ENCODE results near the gene SPPL2B. TPM values are rescaled to one million over a fixed set of nuclear protein-coding genes. Genes with fewer than 3 reads are reported as not detected.

Gene SPPL2B
- total RNA-seq, 6 donors from 2014 or later, result 38.3 to 268 (median 61.7) TPM

- Histone ChIP-seq H3K27me3 (no peaks in the 10 kb centered on the region), H3K27ac (no peak overlapping the region), H3K4me1 (peaks cover 20 to 55% (median 26%) of the 10 kb centered on the region in 4 donors), H3K9me3 (no peaks in the 10 kb centered on the region), H3K36me3 (peaks cover 0 to 8% (median 2%) of the 10 kb centered on the region in 4 donors), H3K4me3 (no peak overlapping the region)
- no peak for TF ChIP-seq CTCF (IDR thresholded peaks at IDR 0.05)
- DNase-seq, result peak in 1 of 2 donors; percentile 73
- no peak for ATAC-seq (ENCODE audit: low FRiP score in 2 of 2)
- 43 to 69% methylated on average over 18 to 26 of the region's 27 CpGs for WGBS, 2 donors
Measured at GRCh38 chr19:2333027-2333806, 4.7 kb downstream of the SPPL2B start.

DNA sequence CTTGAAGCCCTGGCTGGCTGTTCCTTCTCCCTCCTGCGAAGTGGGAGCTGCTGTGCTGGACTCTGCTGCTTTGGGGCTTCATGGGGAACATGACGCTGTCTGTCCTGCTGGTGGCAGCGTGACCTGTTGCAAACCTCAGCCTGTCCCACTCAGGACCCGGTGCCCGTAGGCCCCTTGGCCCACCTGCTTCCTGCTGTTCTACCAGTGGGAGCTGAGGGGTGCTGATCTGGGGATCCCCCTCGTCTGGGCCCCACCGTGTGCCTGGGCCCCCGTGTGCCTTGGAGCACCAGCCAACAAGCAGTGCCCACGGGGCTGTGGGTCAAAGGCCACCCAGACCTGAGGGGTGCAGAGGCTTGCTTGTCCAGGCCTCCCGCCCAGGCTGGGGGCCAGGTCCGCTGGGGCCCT lies 5.3 kb downstream of the SPPL2B start:
- Histone ChIP-seq H3K9me3 (no peaks in the 10 kb centered on the region), H3K36me3 (peaks cover 0 to 12% (median 4%) of the 10 kb centered on the region in 4 donors), H3K4me1 (peaks cover 20 to 55% (median 26%) of the 10 kb centered on the region in 4 donors), H3K27ac (no peak overlapping the region), H3K27me3 (no peaks in the 10 kb centered on the region), H3K4me3 (no peak overlapping the region)
- ATAC-seq (ENCODE audit: low FRiP score in 2 of 2), result no peak
- 81 to 82% methylated on average over 5 to 11 of the region's 11 CpGs for WGBS, 2 donors
- no peak for DNase-seq
- TF ChIP-seq CTCF (IDR thresholded peaks at IDR 0.05) (no peak), POLR2AphosphoS5 (IDR thresholded peaks at IDR 0.05) (no peak), POLR2A (IDR thresholded peaks at IDR 0.05) (no peak), EP300 (IDR thresholded peaks at IDR 0.05) (no peak)

DNA sequence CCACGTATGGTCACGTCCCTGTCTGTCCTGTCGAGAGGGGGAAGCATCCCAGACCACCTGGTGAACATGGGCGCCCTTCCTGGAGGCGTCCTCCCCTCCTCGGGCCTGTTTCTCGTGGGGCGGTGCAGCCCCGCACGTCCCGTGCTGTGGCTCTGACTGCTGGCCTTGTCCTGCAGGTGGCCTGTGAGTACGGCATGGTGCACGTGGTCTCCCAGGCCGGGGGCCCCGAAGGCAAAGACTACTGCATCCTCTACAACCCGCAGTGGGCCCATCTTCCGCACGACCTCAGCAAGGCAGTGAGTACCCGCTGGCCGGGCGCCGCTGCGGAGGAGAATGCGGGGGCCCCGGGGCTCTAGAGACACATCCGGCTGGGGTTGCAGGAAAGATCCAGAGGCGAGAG lies 5.9 kb downstream of the SPPL2B start:
- DNase-seq (peak in 1 of 2 donors; percentile 71), ATAC-seq (ENCODE audit: low FRiP score in 2 of 2) (no peak)
- Histone ChIP-seq H3K27ac (no peak overlapping the region), H3K4me1 (peaks cover 15 to 48% (median 21%) of the 10 kb centered on the region in 4 donors), H3K4me3 (no peak overlapping the region), H3K9me3 (no peaks in the 10 kb centered on the region), H3K27me3 (no peaks in the 10 kb centered on the region), H3K36me3 (peaks cover 0 to 18% (median 7%) of the 10 kb centered on the region in 4 donors)
- WGBS, 2 donors, result 80 to 93% methylated on average over 2 to 27 of the region's 27 CpGs
- TF ChIP-seq CTCF (IDR thresholded peaks at IDR 0.05) (no peak), POLR2AphosphoS5 (IDR thresholded peaks at IDR 0.05) (no peak), EP300 (IDR thresholded peaks at IDR 0.05) (no peak), POLR2A (IDR thresholded peaks at IDR 0.05) (no peak)

DNA sequence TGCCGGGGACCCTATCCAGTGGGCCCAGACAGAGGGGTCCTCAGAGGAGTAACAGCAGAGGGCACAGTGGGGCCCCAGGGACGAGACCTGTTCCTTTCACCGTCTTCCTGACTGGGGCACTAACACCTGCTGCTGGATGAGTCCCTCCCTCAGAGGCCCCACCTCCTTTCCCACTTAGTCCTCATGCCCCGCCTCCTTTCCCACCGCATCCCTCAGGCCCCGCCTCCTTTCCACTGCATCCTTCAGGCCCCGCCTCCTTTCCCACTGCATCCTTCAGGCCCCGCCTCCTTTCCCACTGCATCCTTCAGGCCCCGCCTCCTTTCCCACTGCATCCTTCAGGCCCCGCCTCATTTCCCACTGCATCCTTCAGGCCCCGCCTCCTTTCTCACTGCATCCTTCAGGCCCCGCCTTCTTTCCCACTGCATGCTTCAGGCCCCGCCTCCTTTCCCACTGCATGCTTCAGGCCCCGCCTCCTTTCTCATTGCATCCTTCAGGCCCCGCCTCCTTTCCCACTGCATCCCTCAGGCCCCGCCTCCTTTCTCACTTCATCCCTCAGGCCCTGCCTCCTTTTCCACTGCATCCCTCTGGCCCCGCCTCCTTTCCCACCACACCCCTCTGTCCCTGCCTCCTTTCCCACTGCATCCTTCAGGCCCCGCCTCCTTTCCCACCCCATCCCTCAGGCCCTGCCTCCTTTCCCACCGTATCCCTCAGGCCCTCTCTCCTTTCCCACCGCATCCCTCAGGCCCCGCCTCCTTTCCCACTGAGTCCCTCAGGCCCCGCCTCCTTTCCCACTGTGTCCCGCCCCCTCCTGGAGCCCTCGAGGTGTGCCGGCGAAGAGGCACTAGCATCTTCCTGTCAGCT lies 6.7 kb downstream of the SPPL2B start:
- Histone ChIP-seq H3K27ac (no peak overlapping the region), H3K4me1 (peaks cover 9 to 40% (median 15%) of the 10 kb centered on the region in 4 donors)

More for the DNA sequence above, 6.7 kb downstream of the SPPL2B start:
- peak in 1 of 2 donors; percentile 33 for DNase-seq
- no peaks in the 10 kb centered on the region for H3K27me3 ChIP-seq
- no peak for ATAC-seq (ENCODE audit: low FRiP score in 2 of 2)
- H3K9me3 ChIP-seq, result no peaks in the 10 kb centered on the region
- WGBS, 2 donors, result 94 to 97% methylated on average over 23 to 26 of the region's 26 CpGs
- H3K4me3 ChIP-seq, result no peak overlapping the region
- H3K36me3 ChIP-seq, result peaks cover 0 to 26% (median 14%) of the 10 kb centered on the region in 4 donors
- no peak for TF ChIP-seq CTCF (IDR thresholded peaks at IDR 0.05)
- no peak for TF ChIP-seq POLR2A (IDR thresholded peaks at IDR 0.05)
- TF ChIP-seq EP300 (IDR thresholded peaks at IDR 0.05), result no peak
- TF ChIP-seq POLR2AphosphoS5 (IDR thresholded peaks at IDR 0.05), result no peak

All from upper lobe of left lung (tissue), 6 donors.